WTC11 (cell line): Measurements from ENCODE around the gene MT1H.

Experiments used
- GABPB1 ChIP-seq: sonication (generic); formaldehyde crosslinking; IDR thresholded peaks from 2 replicates; pipeline ENCODE4 v1.8.1; 2023; ENCODE audit warnings: mild to moderate bottlenecking, missing genetic modification reagents
- RELA ChIP-seq: sonication (generic); formaldehyde crosslinking; IDR thresholded peaks from 2 replicates; pipeline ENCODE4 v1.8.1; 2022; ENCODE audit warnings: missing genetic modification reagents, mild to moderate bottlenecking, borderline replicate concordance
- ZNF219 ChIP-seq: sonication (generic); formaldehyde crosslinking; IDR thresholded peaks from 2 replicates; pipeline ENCODE4 v1.8.0; 2023; ENCODE audit warnings: missing genetic modification reagents, mild to moderate bottlenecking, borderline replicate concordance
- TF ChIP-seq, protein P1 (sequence below): fragments of 200-600 bp; IDR thresholded peaks from 2 replicates; pipeline ENCODE4 v1.8.0; 2022; ENCODE audit warnings: antibody characterized with exemption
- TF ChIP-seq, protein P2 (sequence below): sonication (generic); formaldehyde crosslinking; IDR thresholded peaks from 2 replicates; pipeline ENCODE4 v1.8.1; 2022; ENCODE audit warnings: mild to moderate bottlenecking, moderate library complexity, missing genetic modification reagents
- TF ChIP-seq, protein P3 (sequence below): sonication (generic); formaldehyde crosslinking; IDR thresholded peaks from 2 replicates; pipeline ENCODE4 v1.8.1; 2023; ENCODE audit warnings: mild to moderate bottlenecking, missing genetic modification reagents, moderate library complexity
- TF ChIP-seq, protein P4 (sequence below): sonication (generic); formaldehyde crosslinking; IDR thresholded peaks from 2 replicates; pipeline ENCODE4 v1.8.1; 2022; ENCODE audit warnings: low read depth, mild to moderate bottlenecking, moderate library complexity, missing genetic modification reagents, borderline replicate concordance
- TF ChIP-seq, protein P5 (sequence below): sonication (generic); formaldehyde crosslinking; IDR thresholded peaks from 2 replicates; pipeline ENCODE4 v1.8.0; 2022; ENCODE audit warnings: mild to moderate bottlenecking, missing genetic modification reagents

DNA sequence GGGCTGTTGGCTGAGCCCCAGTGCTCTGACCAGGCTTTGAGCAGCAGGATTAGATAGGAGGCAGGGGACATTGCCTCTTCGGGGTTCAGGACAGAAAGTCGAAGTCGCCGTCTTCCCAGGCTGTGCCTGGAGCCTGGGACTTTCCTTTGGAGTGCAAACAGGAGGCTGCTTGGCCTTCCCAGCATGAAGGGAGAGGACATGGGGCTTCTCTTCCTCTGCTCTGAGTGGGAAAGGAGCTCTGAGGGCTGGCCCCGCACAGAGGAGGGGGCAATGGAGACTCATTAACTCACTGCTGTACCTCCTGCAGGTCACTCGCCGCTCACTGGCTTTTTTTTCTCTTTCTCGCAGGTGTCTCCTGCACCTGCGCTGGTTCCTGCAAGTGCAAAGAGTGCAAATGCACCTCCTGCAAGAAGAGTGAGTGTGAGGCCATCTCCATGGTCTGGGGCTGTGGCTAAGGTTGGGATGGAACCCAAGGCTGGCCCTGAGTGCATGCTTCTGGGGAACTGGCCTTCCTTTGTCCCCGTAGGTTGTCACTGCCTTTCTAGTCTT, 11.2 kb upstream of the MT1H start:
- TF ChIP-seq, protein P1, sequence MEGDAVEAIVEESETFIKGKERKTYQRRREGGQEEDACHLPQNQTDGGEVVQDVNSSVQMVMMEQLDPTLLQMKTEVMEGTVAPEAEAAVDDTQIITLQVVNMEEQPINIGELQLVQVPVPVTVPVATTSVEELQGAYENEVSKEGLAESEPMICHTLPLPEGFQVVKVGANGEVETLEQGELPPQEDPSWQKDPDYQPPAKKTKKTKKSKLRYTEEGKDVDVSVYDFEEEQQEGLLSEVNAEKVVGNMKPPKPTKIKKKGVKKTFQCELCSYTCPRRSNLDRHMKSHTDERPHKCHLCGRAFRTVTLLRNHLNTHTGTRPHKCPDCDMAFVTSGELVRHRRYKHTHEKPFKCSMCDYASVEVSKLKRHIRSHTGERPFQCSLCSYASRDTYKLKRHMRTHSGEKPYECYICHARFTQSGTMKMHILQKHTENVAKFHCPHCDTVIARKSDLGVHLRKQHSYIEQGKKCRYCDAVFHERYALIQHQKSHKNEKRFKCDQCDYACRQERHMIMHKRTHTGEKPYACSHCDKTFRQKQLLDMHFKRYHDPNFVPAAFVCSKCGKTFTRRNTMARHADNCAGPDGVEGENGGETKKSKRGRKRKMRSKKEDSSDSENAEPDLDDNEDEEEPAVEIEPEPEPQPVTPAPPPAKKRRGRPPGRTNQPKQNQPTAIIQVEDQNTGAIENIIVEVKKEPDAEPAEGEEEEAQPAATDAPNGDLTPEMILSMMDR, result no peak
- TF ChIP-seq, protein P2, sequence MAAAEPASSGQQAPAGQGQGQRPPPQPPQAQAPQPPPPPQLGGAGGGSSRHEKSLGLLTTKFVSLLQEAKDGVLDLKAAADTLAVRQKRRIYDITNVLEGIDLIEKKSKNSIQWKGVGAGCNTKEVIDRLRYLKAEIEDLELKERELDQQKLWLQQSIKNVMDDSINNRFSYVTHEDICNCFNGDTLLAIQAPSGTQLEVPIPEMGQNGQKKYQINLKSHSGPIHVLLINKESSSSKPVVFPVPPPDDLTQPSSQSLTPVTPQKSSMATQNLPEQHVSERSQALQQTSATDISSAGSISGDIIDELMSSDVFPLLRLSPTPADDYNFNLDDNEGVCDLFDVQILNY (CRISPR knock-in tag), result no peak
- TF ChIP-seq GABPB1 (CRISPR knock-in tag), result no peak
- no peak for TF ChIP-seq RELA (CRISPR knock-in tag)
- TF ChIP-seq, protein P3, sequence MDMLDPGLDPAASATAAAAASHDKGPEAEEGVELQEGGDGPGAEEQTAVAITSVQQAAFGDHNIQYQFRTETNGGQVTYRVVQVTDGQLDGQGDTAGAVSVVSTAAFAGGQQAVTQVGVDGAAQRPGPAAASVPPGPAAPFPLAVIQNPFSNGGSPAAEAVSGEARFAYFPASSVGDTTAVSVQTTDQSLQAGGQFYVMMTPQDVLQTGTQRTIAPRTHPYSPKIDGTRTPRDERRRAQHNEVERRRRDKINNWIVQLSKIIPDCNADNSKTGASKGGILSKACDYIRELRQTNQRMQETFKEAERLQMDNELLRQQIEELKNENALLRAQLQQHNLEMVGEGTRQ, result no peak
- TF ChIP-seq, protein P4, sequence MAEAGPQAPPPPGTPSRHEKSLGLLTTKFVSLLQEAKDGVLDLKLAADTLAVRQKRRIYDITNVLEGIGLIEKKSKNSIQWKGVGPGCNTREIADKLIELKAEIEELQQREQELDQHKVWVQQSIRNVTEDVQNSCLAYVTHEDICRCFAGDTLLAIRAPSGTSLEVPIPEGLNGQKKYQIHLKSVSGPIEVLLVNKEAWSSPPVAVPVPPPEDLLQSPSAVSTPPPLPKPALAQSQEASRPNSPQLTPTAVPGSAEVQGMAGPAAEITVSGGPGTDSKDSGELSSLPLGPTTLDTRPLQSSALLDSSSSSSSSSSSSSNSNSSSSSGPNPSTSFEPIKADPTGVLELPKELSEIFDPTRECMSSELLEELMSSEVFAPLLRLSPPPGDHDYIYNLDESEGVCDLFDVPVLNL (CRISPR knock-in tag), result no peak
- TF ChIP-seq ZNF219 (CRISPR knock-in tag), result no peak
- TF ChIP-seq, protein P5, sequence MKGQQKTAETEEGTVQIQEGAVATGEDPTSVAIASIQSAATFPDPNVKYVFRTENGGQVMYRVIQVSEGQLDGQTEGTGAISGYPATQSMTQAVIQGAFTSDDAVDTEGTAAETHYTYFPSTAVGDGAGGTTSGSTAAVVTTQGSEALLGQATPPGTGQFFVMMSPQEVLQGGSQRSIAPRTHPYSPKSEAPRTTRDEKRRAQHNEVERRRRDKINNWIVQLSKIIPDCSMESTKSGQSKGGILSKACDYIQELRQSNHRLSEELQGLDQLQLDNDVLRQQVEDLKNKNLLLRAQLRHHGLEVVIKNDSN (CRISPR knock-in tag), result no peak
